HL-60 (cell line): Measurements from ENCODE around the gene ARFIP1.

Experiments
- DNase-seq, 2 experiments: peaks; one replicate each; pipeline ENCODE4 v3.0.0-alpha.2; 2010 to 2020; ENCODE audit warnings: low read depth in 1 of 2, low spot score in 1 of 2
- H3K27ac ChIP-seq: fragments of 250-450 bp; sonication (Bioruptor Pico); replicated peaks from 2 replicates; pipeline ENCODE4 v1.5.1; 2020; ENCODE audit warnings: mild to moderate bottlenecking, moderate library complexity
- H3K27me3 ChIP-seq: fragments of 250-450 bp; sonication (Bioruptor Pico); 2 replicates; pipeline ENCODE4 v1.5.1; 2021; ENCODE audit warnings: mild to moderate bottlenecking, moderate library complexity; ENCODE audit not compliant: insufficient read depth, poor library complexity, severe bottlenecking
- H3K4me3 ChIP-seq: replicated peaks from 2 replicates; pipeline ENCODE4 v1.5.1; 2011; ENCODE audit warnings: mild to moderate bottlenecking, control low read depth, low read length; ENCODE audit not compliant: insufficient read depth
- CTCF ChIP-seq: IDR thresholded peaks from one replicate; pipeline ENCODE4 v1.5.1; 2011; ENCODE audit warnings: low read length, control low read depth, inconsistent platforms; ENCODE audit not compliant: insufficient read depth
- GABPA ChIP-seq: IDR thresholded peaks from 2 replicates; pipeline ENCODE4 v1.6.1; 2012; ENCODE audit warnings: low read depth
- POLR2AphosphoS5 ChIP-seq: IDR thresholded peaks from 2 replicates; pipeline ENCODE4 v1.6.1; 2012; ENCODE audit warnings: low read depth
- SPI1 ChIP-seq: IDR thresholded peaks from 2 replicates; pipeline ENCODE4 v1.6.1; 2012; ENCODE audit warnings: low read depth, mild to moderate bottlenecking, borderline replicate concordance
- TF ChIP-seq, protein P1 (sequence below): IDR thresholded peaks from 2 replicates; pipeline ENCODE4 v1.6.1; 2012; ENCODE audit warnings: low read depth; ENCODE audit not compliant: insufficient replicate concordance

The ARFIP1 gene

DNA sequence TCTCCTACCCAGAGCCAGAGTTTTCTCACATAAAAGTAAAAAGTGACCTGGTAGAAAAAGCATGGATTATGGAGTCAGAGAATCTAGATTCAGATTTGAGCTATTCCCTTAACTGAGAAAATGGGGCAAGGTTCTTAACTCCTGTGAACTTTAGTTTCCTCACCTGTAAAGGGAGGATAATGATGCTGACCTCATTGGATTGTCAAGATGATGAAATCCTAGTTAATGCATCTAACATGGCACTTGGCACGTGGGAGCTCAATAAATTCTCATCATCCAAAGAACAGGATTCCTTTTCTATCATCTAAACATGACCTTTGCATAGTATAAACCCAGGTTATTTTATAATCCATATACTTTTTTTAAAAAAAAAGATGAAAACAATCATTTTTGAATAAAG is 175.0 kb downstream of the ARFIP1 start:
- Histone ChIP-seq H3K27me3 (no peaks in the 10 kb centered on the region), H3K27ac (no peak overlapping the region), H3K4me3 (no peak overlapping the region)
- TF ChIP-seq GABPA (no peak), SPI1 (no peak), POLR2AphosphoS5 (no peak), CTCF (no peak)
- TF ChIP-seq, protein P1, sequence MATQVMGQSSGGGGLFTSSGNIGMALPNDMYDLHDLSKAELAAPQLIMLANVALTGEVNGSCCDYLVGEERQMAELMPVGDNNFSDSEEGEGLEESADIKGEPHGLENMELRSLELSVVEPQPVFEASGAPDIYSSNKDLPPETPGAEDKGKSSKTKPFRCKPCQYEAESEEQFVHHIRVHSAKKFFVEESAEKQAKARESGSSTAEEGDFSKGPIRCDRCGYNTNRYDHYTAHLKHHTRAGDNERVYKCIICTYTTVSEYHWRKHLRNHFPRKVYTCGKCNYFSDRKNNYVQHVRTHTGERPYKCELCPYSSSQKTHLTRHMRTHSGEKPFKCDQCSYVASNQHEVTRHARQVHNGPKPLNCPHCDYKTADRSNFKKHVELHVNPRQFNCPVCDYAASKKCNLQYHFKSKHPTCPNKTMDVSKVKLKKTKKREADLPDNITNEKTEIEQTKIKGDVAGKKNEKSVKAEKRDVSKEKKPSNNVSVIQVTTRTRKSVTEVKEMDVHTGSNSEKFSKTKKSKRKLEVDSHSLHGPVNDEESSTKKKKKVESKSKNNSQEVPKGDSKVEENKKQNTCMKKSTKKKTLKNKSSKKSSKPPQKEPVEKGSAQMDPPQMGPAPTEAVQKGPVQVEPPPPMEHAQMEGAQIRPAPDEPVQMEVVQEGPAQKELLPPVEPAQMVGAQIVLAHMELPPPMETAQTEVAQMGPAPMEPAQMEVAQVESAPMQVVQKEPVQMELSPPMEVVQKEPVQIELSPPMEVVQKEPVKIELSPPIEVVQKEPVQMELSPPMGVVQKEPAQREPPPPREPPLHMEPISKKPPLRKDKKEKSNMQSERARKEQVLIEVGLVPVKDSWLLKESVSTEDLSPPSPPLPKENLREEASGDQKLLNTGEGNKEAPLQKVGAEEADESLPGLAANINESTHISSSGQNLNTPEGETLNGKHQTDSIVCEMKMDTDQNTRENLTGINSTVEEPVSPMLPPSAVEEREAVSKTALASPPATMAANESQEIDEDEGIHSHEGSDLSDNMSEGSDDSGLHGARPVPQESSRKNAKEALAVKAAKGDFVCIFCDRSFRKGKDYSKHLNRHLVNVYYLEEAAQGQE, result no peak
- no peak for DNase-seq

GRCh38 chr4:152956147-152956546 is 176.4 kb downstream of the ARFIP1 start:
- no peak overlapping the region for H3K4me3 ChIP-seq
- H3K27me3 ChIP-seq, result no peaks in the 10 kb centered on the region
- no peak for DNase-seq
- no peak for TF ChIP-seq GABPA
- no peak for TF ChIP-seq POLR2AphosphoS5
- TF ChIP-seq CTCF, result no peak
- no peak for TF ChIP-seq SPI1
- TF ChIP-seq, protein P1, result no peak
- no peak overlapping the region for H3K27ac ChIP-seq

GRCh38 chr4:152956650-152957436 is 177.1 kb downstream of the ARFIP1 start:
- H3K27me3 ChIP-seq, result no peaks in the 10 kb centered on the region
- no peak overlapping the region for H3K4me3 ChIP-seq
- no peak overlapping the region for H3K27ac ChIP-seq
- no peak for TF ChIP-seq SPI1
- no peak for TF ChIP-seq CTCF
- TF ChIP-seq, protein P1, result no peak
- DNase-seq, result no peak
